HCT116 (cell line): Measurements from ENCODE around the gene LYVE1. TPM values are rescaled to one million over a fixed set of nuclear protein-coding genes. Genes with fewer than 3 reads are reported as not detected.

Experiments
- ATAC-seq: fragments of 200-7000 bp; cut with Tn5 transposase; 2 replicates; pipeline ENCODE4 v1.9.1; 2020; ENCODE audit warnings: mild to moderate bottlenecking, moderate library complexity
- BruUV-seq: library from RNA; stranded (reverse); fragments of 400-500 nt; replicated peaks from 2 replicates; lab custom pipeline; 2021; lab: Mats Ljungman, UMichigan
- CTCF ChIA-PET: fragments of 300-600 bp; sonication (Branson Sonifier 250); formaldehyde crosslinking; loops from one replicate; lab custom pipeline; 2021; ENCODE audit warnings: antibody characterized with exemption; lab: Charles Lee
- POLR2A ChIA-PET: fragments of 300-600, 350-600 bp; sonication (Branson Sonifier 250); formaldehyde crosslinking; loops from one replicate; lab custom pipeline; 2021; ENCODE audit warnings: antibody characterized with exemption; lab: Charles Lee
- RAD21 ChIA-PET, 2 experiments: fragments of 300-600 bp; sonication (Branson Sonifier 250); formaldehyde crosslinking; loops; one replicate each; lab custom pipeline; 2023; ENCODE audit warnings: low total read pairs in 2 of 2; ENCODE audit not compliant: uncharacterized antibody in 2 of 2, unreplicated experiment in 2 of 2, low non-redundant PET in 1 of 2; lab: Charles Lee
- DNase-seq: peaks from one replicate; pipeline ENCODE4 v3.0.0-alpha.2; 2010; ENCODE audit warnings: low read depth, low spot score
- H2AFZ ChIP-seq: fragments of 200-600 bp; shearing (Covaris generic), sonication (generic); 2 replicates; pipeline ENCODE4 v1.6.1; 2017; ENCODE audit warnings: low read depth, mixed run types, mixed read lengths, antibody characterized with exemption, low read length; ENCODE audit not compliant: poor library complexity, severe bottlenecking
- H3K27ac ChIP-seq: 2 replicates; pipeline ENCODE4 v1.5.1; 2012; ENCODE audit warnings: low read depth, low read length
- H3K27me3 ChIP-seq: fragments of 200-600 bp; sonication (generic); 2 replicates; pipeline ENCODE4 v1.6.1; 2016; ENCODE audit warnings: mixed run types, low read length, mixed read lengths; ENCODE audit not compliant: insufficient read depth
- H3K36me3 ChIP-seq, 2 experiments: fragments of 200-500 bp in 1 of 2; fragments of 200-600 bp in 1 of 2; sonication (Bioruptor generic) in 1 of 2; sonication (generic) in 1 of 2; 2 replicates each; pipeline versions ENCODE4 v1.5.1 to v1.6.1; 2014 to 2016; ENCODE audit warnings: low read length in 2 of 2, inconsistent platforms in 1 of 2, mixed read lengths in 1 of 2, mixed run types in 1 of 2; ENCODE audit not compliant: insufficient read depth in 2 of 2, control insufficient read depth in 1 of 2
- H3K4me1 ChIP-seq, 2 experiments: fragments of 200-600 bp in 1 of 2; sonication (generic) in 1 of 2; 2 replicates each; pipeline versions ENCODE4 v1.5.1 to v1.6.1; 2012 to 2017; ENCODE audit warnings: low read length in 2 of 2, inconsistent platforms in 1 of 2, mild to moderate bottlenecking in 1 of 2, mixed read lengths in 1 of 2, mixed run types in 1 of 2, moderate library complexity in 1 of 2; ENCODE audit not compliant: insufficient read depth in 2 of 2, control insufficient read depth in 1 of 2
- H3K4me2 ChIP-seq: fragments of 200-600 bp; sonication (generic); 2 replicates; pipeline ENCODE4 v1.6.1; 2017; ENCODE audit warnings: mixed run types, low read length, mixed read lengths
- H3K4me3 ChIP-seq, 2 experiments: fragments of 200-600 bp in 1 of 2; sonication (generic) in 1 of 2; replicated peaks in 1 of 2; 2 replicates each; pipeline ENCODE4 v1.5.1; 2011 to 2016; ENCODE audit warnings: low read length in 2 of 2, control low read depth in 1 of 2, low read depth in 1 of 2, mild to moderate bottlenecking in 1 of 2, mixed read lengths in 1 of 2, mixed run types in 1 of 2
- H3K79me2 ChIP-seq: fragments of 200-600 bp; sonication (generic); 2 replicates; pipeline ENCODE4 v1.6.1; 2017; ENCODE audit warnings: mild to moderate bottlenecking, mixed run types, low read length, moderate library complexity, mixed read lengths; ENCODE audit not compliant: insufficient read depth
- H3K9ac ChIP-seq: fragments of 200-600 bp; sonication (generic); 2 replicates; pipeline ENCODE4 v1.6.1; 2016; ENCODE audit warnings: low read length, mixed read lengths
- H3K9me2 ChIP-seq: fragments of 200-600 bp; sonication (generic), shearing (Covaris generic); 2 replicates; pipeline ENCODE4 v1.6.1; 2017; ENCODE audit warnings: mixed run types, mild to moderate bottlenecking, moderate library complexity; ENCODE audit not compliant: insufficient read depth
- H3K9me3 ChIP-seq, 2 experiments: fragments of 200-500 bp in 1 of 2; fragments of 200-600 bp in 1 of 2; sonication (Bioruptor generic) in 1 of 2; sonication (generic) in 1 of 2; 2 replicates each; pipeline ENCODE4 v1.6.1; 2014 to 2017; ENCODE audit warnings: low read length in 2 of 2, mixed read lengths in 2 of 2, inconsistent platforms in 1 of 2, low read depth in 1 of 2, mild to moderate bottlenecking in 1 of 2, mixed run types in 1 of 2, moderate library complexity in 1 of 2; ENCODE audit not compliant: control insufficient read depth in 1 of 2, insufficient read depth in 1 of 2
- H4K20me1 ChIP-seq: fragments of 200-600 bp; sonication (generic), shearing (Covaris generic); 2 replicates; pipeline ENCODE4 v1.6.1; 2017; ENCODE audit warnings: mixed run types, mild to moderate bottlenecking, moderate library complexity; ENCODE audit not compliant: insufficient read depth
- CEBPB ChIP-seq: IDR thresholded peaks from 2 replicates; pipeline ENCODE4 v1.6.1; 2012; ENCODE audit warnings: low read depth
- EGR1 ChIP-seq: IDR thresholded peaks from 2 replicates; pipeline ENCODE4 v1.6.1; 2012; ENCODE audit warnings: low read depth
- ELF1 ChIP-seq: IDR thresholded peaks from 2 replicates; pipeline ENCODE4 v1.6.1; 2012; ENCODE audit warnings: low read depth, borderline replicate concordance
- EZH2 ChIP-seq: fragments of 200-600 bp; sonication (generic); IDR thresholded peaks from 2 replicates; pipeline ENCODE4 v1.6.1; 2017; ENCODE audit warnings: antibody characterized with exemption, mixed run types
- FOSL1 ChIP-seq: IDR thresholded peaks from 2 replicates; pipeline ENCODE4 v1.6.1; 2012; ENCODE audit warnings: low read depth
- POLR2AphosphoS5 ChIP-seq: IDR thresholded peaks from 2 replicates; pipeline ENCODE4 v1.6.1; 2011; ENCODE audit warnings: mild to moderate bottlenecking, low read depth, low read length, moderate library complexity
- SIN3A ChIP-seq: IDR thresholded peaks from 2 replicates; pipeline ENCODE4 v1.6.1; 2012; ENCODE audit warnings: low read depth
- SRF ChIP-seq: IDR thresholded peaks from 2 replicates; pipeline ENCODE4 v1.6.1; 2012; ENCODE audit warnings: low read depth
- intact Hi-C: fragments of 100-400 bp; cut with micrococcal nuclease; formaldehyde crosslinking; loops from 2 replicates; pipeline ENCODE4 v1.10.0; 2022
- total RNA-seq: library from RNA; stranded (reverse); gene quantifications from one replicate; pipeline ENCODE4 v1.2.1, GENCODE V29; 2021; ENCODE audit not compliant: unreplicated experiment
- TF ChIP-seq, protein P1 (sequence below): IDR thresholded peaks from 2 replicates; pipeline ENCODE4 v1.6.1; 2012
- TF ChIP-seq, protein P2 (sequence below): IDR thresholded peaks from 2 replicates; pipeline ENCODE4 v1.6.1; 2012; ENCODE audit warnings: low read depth

LYVE1 gene
- total RNA-seq, 1 experiment from 2014 or later = 0.34 TPM

- H3K36me3 ChIP-seq = no peaks in the 10 kb centered on the region
- no peaks in the 10 kb centered on the region for H3K9me3 ChIP-seq
- no peak overlapping the region for H3K9ac ChIP-seq
- ChIA-PET RAD21 (interaction anchor here in 1 of 2 experiments (0.7 kb wide), 1 partner anchor 1581 kb away, joined by 3 read pairs; no protein-coding TSS in a partner anchor), POLR2A (no interaction called here), CTCF (interaction anchor here (0.6 kb wide), 1 partner anchor 26 kb away, joined by 3 read pairs; the partner anchor contains the start of gene RNF141)
- peak overlapping the region; percentile 43 for H3K4me2 ChIP-seq
- no peak for DNase-seq
- H3K4me3 ChIP-seq = no peak overlapping the region
- TF ChIP-seq FOSL1 = no peak
- TF ChIP-seq CEBPB = peak; percentile 41
- TF ChIP-seq EZH2 = no peak
- no peak for TF ChIP-seq SIN3A
- TF ChIP-seq SRF = no peak
- intact Hi-C loops = no loop called here
- H3K27ac ChIP-seq = no peak overlapping the region
- ATAC-seq = peak; percentile 33; the same call in 1 of the 2 replicates
- no peaks in the 10 kb centered on the region for H4K20me1 ChIP-seq
- no peaks in the 10 kb centered on the region for H3K27me3 ChIP-seq
- H3K79me2 ChIP-seq = no peaks in the 10 kb centered on the region
- peaks cover 6 to 52% of the 10 kb centered on the region in 2 experiments for H3K4me1 ChIP-seq
- no TSS peak for BruUV-seq
- H3K9me2 ChIP-seq = no peaks in the 10 kb centered on the region
- peak overlapping the region; percentile 3 for H2AFZ ChIP-seq
These were observed 2.1 kb downstream of the LYVE1 start for GRCh38 chr11:10566257-10566957.

DNA sequence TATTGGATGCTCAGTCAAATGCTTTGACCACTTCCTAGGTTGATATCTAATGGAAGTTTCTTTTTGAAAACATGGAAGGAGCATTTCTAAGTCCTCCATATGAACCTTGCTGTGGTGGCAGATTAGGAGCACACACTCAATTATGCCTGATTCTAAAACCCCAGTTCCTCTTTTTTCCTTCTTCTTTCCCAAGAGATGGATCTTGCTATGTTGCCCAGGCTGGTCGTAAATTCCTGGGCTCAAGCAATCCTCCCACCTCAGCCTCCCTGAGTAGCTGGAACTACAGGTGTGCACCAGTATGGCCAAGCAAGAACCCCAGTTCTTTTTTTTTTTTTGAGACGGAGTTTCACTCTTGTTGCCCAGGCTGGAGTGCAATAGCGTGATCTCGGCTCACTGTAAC is 3.0 kb downstream of the LYVE1 start:
- BruUV-seq = no TSS peak
- Histone ChIP-seq H3K9ac (no peak overlapping the region), H3K4me1 (peaks cover 13 to 61% of the 10 kb centered on the region in 2 experiments), H3K27ac (no peak overlapping the region), H2AFZ (no peak overlapping the region), H3K79me2 (no peaks in the 10 kb centered on the region), H3K27me3 (no peaks in the 10 kb centered on the region), H3K9me3 (no peaks in the 10 kb centered on the region), H3K36me3 (no peaks in the 10 kb centered on the region), H3K4me2 (no peak overlapping the region), H3K9me2 (no peaks in the 10 kb centered on the region), H3K4me3 (no peak overlapping the region), H4K20me1 (no peaks in the 10 kb centered on the region)
- DNase-seq (no peak), ATAC-seq (no peak)
- ChIA-PET POLR2A (no interaction called here), CTCF (no interaction called here), RAD21 (interaction anchor here in 1 of 2 experiments (0.7 kb wide), 1 partner anchor 1582 kb away, joined by 3 read pairs; no protein-coding TSS in a partner anchor)
- intact Hi-C loops = no loop called here
- TF ChIP-seq, protein P1, sequence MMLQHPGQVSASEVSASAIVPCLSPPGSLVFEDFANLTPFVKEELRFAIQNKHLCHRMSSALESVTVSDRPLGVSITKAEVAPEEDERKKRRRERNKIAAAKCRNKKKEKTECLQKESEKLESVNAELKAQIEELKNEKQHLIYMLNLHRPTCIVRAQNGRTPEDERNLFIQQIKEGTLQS = no peak
- TF ChIP-seq FOSL1 (no peak), SIN3A (no peak), EZH2 (no peak), EGR1 (no peak), ELF1 (no peak), SRF (no peak), POLR2AphosphoS5 (no peak)
- TF ChIP-seq, protein P2, sequence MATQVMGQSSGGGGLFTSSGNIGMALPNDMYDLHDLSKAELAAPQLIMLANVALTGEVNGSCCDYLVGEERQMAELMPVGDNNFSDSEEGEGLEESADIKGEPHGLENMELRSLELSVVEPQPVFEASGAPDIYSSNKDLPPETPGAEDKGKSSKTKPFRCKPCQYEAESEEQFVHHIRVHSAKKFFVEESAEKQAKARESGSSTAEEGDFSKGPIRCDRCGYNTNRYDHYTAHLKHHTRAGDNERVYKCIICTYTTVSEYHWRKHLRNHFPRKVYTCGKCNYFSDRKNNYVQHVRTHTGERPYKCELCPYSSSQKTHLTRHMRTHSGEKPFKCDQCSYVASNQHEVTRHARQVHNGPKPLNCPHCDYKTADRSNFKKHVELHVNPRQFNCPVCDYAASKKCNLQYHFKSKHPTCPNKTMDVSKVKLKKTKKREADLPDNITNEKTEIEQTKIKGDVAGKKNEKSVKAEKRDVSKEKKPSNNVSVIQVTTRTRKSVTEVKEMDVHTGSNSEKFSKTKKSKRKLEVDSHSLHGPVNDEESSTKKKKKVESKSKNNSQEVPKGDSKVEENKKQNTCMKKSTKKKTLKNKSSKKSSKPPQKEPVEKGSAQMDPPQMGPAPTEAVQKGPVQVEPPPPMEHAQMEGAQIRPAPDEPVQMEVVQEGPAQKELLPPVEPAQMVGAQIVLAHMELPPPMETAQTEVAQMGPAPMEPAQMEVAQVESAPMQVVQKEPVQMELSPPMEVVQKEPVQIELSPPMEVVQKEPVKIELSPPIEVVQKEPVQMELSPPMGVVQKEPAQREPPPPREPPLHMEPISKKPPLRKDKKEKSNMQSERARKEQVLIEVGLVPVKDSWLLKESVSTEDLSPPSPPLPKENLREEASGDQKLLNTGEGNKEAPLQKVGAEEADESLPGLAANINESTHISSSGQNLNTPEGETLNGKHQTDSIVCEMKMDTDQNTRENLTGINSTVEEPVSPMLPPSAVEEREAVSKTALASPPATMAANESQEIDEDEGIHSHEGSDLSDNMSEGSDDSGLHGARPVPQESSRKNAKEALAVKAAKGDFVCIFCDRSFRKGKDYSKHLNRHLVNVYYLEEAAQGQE = no peak
